Inferior parietal cortex (tissue), 1 donor: ENCODE measurements around the gene MAN1B1.

Experiments
- DNase-seq: peaks from one replicate; pipeline ENCODE4 v3.0.0-alpha.2; 2016; ENCODE audit errors: extremely low spot score

MAN1B1 gene

DNA sequence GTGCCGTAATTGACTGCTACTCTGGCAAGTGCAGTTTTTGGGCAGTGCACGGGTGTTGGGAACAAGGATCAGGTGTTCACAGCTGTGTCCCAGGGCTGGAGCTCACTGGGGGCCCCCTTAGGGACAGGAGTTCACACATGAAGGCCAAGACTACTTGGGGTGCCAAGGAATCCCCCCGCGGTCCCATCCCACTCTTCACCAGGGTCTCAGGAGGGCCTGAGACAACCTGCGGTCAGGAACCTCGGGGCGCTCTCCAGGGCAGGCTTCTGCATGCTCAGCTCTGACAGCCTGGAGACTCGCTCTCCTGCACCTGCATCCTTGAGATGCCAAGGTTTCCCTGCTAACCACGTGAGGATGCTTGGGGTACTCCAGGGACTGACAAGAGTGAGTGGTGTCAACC is 2.3 kb upstream of the MAN1B1 start:
- no peak for DNase-seq

DNA sequence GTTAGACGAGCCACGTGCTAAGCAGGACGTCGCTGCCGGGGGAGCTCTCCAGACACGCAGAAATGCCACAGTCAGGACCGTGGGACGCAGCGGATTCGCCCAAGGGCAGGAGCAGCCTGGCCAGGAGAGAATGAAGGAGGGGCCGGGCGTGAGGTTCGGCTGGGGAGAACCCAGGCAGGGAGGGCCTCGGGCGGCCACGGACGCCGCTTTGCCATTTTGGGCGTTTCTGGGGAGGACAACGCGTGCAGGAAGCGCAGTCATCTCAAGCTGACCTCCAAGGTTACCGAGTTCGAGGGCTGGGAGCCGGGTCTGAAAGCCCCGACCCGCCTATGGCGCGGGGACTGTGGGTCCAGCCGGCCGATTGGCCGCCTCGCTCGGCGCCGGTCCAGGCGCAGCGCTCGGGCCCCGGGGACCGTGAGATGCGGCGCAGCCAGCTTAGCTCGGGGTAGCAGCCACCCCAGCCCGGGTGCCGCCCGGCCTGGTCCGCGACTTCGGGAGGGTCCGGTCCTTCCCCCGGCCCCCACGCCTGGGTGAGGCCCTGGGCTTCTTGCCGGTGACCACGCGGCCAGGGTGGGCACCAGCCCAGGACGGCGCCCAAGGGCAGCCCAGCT is 760 bp upstream of the MAN1B1 start:
- DNase-seq: no peak

DNA sequence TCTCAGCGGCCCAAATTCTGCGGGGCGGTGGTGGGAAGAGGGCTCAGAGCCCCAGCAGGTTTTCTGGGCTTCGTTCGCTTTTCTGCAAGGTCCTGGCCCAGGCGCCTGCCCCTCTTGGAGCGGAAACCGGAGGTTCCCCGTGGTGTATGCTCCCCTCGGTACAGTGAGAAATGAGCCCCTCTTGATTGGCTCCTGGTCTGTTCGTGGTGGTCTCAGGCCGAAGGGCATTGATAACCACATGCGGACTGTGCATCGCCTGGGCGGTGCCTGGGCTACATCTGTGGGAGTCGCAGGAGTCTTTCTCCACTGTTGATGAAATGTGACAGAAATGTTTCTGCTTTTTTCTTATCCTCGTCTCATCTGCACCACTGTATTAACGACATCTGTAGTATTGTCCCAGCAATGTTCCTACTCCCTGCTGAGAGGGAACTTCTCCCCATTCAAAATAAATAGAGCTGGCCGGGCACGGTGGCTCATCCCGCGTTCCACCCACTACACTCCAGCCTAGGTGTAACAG is 682 bp downstream of the MAN1B1 start:
- no peak for DNase-seq

DNA sequence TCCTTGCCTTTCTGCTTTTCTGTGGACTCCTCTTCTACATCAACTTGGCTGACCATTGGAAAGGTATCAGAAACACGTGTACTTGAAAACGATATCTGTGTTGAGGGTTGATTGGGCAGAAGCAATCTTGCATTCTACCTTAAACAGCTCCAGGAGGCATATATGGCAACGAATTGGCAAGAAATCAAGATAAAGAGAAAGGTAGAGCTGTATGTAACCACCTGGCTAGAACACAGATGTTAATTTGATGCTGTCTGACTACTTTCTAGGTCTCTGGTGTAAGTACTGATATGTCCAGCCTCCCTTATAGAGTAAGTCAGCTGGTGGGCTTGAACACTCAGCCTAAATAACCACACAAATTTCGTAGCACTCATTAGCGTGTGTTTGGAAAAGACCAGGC is 1.3 kb downstream of the MAN1B1 start:
- no peak for DNase-seq

DNA sequence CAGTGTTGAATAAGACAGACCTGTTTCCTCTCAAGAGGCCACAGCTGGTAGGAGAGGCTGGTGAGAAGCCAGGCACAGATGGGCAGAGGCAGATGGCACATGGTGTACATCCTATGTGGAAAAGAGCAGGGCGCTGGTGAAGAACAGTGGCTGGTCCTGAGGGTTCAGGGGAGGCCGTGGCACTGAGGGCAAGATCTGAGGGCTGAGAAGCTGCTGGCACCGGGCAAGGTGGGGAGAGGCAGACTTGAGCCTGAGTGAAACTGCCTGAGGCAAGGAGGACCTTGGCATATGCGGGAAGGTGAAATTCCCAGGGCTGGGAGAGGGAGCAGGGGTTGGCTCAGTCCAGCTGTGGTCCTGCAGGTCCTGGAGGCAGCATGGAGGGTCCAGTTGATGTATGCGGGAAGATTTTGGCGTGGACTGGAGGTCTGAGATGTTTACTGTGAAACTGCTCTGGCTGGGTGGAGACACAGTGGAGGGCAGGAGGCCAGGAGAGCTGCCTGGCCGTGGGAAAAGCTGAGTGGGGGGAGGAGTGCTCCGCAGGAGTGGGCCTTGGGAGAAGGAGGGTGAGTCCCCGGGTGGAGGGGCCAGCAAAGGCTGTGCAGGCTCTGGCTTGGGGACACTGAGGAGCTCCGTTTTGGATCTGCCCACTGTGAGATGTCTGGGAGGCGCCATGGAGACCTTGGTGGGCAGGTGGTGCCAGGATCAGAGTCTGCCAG is 2.6 kb downstream of the MAN1B1 start:
- DNase-seq: no peak

DNA sequence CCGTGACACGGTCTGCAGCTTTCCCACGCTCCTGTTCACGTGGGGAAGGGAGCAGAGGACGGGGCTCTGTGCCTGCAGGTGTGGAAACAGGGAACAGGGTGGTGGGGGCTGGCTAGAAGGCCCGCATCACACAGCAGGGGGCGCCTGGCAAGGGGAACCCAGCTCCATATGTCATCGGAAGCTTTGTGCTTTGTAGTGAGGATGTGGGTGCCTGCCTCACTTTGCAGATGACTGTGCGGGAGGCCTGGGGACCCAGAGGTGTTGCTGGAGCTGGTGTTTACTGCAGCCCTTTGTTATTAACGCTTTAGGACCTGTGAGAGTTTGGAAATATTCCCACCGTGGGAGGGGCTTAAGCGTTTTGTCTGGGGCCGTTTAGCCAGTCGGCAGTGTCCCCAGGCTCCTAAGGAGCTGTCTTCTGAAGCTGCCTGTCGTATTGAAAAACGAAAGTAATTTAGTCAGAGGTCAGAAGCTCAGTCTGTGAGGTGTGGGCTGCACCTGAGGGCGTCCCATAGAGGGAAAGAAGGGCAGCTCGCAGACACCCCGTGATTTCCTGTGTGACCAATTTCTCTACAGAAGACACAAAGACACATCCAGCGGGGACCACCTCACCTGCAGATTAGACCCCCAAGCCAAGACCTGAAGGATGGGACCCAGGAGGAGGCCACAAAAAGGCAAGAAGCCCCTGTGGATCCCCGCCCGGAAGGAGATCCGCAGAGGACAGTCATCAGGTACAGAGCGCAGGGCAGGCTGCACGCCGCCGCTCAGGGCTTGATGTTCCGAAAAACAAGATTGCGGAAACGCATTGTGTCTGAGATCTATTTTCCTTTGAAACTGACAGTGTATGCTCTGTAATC is 9.1 kb downstream of the MAN1B1 start:
- DNase-seq: no peak

DNA sequence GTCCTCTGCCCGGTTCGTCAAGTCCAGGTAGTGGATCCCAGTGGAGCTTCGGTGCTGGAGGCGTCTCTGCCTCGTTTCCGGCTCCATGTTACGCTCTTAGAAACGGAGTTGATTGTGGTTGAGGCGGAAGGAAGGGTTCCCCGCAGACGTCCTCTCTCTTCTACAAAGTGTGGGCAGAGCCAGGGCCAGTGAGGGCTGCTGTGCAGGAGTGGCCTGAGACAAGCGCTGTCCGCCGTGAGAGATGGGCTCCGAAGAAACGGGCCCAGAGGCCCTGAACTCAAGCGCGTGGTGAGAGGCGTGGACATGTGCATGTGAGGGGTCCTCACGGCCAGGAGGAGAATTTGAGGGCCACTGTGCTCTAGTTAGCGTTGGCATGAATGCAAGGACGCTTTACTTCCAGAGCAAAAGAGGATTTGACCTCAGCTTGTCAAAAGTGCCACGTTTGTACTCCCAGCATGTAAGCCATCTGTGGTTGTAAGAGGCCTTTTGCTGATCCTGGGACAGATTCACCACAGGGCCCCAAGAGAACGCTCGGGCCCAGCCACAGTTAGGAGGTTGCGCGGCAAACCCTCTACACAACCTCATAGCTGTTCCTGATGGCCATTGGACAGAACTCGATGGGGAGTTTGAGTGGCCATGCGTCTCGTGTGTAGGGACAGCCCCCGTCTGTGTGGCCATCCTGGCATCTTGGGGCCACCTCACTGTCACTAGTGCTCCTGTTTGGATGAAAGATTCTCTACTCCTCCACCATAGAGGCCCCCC is 10.2 kb downstream of the MAN1B1 start:
- no peak for DNase-seq

DNA sequence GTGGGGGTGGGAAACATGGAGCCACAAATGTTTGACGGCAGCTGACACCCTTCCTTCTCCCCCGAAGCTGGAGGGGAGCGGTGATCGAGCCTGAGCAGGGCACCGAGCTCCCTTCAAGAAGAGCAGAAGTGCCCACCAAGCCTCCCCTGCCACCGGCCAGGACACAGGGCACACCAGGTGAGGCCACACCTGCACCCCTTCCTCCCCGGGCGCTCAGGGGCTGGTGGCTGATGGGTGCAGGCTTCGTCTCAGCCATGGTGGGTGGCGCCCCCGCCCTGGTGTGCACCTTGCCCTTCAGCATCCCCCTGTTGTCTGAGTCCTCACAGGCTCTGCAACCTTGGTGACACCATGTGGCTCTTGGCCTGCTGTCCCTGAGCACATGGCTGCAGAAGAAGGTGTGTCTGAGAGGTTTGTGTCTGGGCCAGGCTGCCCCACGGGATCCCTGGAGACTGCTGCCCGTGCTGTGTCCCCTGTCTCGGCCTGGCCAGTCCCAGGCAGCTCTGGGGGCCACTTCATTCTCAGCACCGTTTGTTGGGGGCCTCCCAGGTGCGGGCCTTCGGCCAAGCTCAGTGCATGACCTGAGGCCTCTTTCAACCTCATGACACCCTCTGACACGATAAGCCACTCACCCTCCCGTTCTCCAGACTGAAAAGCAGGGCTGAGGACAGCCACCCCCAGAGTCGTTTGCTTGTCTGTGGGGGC is 11.1 kb downstream of the MAN1B1 start:
- DNase-seq: no peak

DNA sequence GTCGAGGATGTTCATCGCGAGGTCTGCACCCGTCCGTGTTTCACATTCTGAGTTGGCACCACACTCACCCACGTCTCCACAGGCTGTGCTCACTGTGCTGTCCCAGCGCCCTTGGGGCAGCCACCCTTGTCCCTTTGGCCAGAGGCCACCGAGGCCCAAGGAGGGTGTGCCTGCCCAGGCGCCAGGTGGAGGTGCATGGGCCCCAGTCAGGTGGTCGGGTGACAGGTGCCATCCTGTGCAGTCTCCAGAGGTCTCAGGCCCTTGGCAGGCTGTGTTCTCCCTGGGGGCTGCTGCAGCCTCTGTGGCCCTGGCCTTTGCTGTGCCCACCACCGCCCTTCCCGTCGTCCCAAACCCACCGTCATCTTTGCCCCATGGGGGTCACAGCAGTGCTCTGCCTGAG is 12.4 kb downstream of the MAN1B1 start:
- DNase-seq: no peak

DNA sequence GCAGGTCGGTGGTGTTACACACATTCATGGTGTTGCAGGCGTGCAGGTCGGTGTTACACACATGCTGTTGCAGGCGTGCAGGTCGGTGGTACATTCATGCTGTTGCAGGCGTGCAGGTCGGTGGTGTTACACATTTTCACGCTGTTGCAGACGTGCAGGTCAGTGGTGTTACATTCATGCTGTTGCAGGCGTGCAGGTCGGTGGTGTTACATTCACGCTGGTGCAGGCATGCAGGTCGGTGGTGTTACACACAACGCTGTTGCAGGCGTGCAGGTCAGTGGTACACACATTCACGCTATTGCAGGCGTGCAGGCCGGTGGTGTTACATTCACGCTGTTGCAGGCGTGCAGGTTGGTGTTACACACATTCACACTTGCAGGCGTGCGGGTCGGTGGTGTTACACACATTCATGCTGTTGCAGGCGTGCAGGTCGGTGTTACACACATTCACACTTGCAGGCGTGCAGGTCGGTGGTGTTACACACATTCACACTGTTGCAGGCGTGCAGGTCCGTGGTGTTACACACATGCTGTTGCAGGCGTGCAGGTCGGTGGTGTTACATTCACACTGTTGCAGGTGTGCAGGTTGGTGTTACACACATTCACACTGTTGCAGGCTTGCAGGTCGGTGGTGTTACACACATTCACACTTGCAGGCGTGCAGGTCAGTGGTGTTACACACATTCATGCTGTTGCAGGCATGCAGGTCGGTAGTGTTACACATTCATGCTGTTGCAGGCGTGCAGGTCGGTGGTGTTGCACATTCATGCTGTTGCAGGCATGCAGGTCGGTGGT is 16.6 kb downstream of the MAN1B1 start:
- no peak for DNase-seq

DNA sequence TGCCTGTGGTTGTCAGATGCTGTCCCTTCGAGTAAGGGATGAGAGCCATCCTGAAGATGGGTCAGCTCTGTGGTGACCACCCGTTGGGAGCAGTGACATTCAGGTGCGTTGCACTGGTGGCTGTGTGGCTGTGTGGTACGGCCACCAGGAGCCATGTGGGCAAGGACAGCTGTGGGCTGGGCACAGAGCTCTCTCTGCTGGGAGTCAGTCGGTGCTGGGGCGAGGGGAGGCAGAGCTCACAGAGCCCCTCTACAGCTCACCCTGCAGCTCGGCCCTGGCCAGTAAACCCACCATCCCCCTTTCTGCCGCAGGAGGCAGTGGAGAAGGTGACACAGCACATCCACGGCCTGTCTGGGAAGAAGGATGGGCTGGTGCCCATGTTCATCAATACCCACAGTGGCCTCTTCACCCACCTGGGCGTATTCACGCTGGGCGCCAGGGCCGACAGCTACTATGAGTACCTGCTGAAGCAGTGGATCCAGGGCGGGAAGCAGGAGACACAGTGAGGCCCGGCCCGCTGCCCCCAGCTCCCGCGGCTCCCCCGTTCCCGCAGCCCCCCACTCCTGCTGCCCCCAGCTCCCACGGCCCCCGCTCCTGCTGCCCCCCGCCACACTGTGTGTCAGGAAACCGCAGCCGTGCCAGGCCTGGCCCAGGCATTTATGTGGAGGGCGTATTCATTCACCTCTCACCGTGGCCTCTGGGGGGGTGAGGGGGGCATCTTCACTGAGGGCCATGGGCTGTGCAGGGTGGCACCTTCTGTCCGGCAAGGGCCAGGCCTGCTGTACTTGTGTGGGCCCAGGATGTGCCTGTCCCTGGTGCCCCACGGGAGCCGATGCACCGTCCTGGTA is 19.3 kb downstream of the MAN1B1 start:
- no peak for DNase-seq

DNA sequence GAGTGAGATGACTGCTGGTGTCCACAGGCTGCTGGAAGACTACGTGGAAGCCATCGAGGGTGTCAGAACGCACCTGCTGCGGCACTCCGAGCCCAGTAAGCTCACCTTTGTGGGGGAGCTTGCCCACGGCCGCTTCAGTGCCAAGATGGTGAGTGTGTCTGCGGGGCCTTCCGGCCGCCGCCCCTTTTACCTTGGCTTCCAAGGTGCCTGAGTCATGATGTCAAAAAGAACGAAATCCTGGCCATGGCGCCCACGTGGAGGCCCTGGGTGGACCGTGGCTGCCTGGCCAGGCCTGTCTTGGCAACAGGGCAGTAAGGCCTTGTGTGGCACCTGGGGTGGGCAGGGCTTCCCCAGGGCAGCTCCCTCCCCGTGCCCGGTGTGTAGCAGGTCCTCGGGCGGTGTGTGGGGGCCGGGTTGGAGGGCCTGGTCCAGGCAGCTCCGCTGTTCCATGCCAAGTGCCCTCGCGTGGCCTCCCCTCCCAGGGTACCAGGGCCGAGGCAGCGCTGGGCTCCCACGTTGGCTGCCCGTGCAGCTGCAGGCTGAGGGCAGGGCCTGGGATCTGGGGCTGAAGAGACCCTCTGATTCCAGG is 20.0 kb downstream of the MAN1B1 start:
- no peak for DNase-seq

DNA sequence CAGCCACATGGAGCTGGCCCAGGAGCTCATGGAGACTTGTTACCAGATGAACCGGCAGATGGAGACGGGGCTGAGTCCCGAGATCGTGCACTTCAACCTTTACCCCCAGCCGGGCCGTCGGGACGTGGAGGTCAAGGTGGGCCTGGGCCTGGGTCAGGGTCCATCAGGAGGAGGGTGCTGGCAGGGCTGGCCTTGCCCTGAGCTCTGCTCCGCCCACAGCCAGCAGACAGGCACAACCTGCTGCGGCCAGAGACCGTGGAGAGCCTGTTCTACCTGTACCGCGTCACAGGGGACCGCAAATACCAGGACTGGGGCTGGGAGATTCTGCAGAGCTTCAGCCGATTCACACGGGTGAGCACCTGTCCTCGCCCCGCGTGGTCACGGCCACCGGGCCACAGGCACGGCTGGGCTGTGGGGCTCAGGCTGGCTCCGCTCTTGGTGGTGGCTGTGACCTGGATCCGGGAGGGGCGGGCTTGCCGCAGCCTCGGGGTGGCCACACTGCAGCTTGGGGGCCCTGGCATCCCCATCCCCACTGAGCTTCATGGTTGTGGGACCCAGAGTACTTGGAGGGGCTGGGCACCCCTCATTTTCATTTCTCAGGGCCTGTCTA is 20.6 kb downstream of the MAN1B1 start:
- DNase-seq: no peak

DNA sequence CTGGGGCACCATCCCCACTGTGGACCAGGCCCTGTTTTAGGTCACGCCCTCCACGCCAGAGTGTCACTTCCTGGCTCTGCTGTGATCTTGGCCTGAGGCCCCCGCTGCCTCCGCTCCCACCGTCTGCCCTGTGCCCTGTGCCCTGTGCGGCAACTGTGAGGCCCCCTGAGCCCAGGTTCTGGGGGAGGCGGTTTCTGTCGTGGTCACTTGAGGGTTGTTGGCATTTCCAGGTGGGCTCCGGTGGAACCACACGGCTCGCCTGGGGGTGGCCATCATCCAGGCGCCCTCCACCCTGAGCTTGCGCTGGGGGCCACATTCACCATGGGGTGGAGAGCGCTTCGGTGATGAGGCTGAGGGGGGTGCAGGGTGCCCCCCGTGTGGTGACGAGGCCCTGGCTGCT is 21.2 kb downstream of the MAN1B1 start:
- no peak for DNase-seq

DNA sequence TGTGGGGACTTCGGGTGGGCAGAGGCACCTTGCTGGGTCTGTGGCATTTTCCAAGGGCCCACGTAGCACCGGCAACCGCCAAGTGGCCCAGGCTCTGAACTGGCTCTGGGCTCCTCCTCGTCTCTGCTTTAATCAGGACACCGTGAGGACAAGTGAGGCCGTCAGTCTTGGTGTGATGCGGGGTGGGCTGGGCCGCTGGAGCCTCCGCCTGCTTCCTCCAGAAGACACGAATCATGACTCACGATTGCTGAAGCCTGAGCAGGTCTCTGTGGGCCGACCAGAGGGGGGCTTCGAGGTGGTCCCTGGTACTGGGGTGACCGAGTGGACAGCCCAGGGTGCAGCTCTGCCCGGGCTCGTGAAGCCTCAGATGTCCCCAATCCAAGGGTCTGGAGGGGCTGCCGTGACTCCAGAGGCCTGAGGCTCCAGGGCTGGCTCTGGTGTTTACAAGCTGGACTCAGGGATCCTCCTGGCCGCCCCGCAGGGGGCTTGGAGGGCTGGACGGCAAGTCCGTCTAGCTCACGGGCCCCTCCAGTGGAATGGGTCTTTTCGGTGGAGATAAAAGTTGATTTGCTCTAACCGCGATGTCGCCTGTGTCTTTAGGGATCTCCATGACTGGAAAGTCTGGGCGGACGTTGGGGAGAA is 21.9 kb downstream of the MAN1B1 start:
- no peak for DNase-seq

DNA sequence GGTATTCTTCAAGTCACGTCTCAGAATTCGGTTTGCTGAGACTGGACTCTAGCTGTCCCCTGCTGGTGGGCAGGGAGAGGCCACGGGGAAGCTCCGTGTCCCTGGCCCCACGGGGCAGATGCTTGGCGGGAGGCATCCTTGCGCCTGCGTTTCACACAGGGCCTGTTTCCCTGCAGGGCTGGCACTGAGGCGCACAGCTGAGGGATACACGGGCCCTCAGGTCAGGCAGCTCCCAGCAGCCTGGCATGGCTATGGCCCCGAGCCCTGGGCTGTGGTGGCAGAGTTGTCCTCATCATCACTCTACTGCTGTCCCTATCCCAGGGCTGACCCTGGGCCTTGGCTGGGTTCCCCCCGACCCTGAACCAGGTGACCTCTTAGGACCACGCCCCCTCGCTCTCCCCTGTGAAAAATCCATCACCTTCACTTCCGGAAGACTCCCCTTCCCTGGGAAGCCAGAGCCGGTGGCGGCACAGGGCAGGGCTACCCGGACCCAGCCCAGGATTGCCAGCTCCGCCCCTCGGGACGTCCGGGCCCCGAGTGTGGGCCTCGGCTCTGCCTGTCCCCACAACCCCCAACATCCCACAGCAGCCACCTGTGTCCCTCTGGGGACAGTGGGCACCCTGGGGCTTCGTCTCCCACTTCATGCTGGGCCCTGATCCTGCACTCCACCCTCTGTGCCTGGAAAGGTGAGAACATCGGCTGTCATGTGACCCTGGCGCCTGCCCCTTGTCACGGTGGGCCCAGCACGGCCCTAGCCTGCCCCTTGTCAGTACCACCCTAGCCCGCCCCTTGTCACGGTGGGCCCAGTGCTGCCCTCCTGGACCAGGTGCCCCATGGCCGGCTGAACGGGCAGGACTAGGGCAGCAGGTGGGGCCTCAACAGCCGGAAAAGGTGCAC is 22.7 kb downstream of the MAN1B1 start:
- no peak for DNase-seq
